ENCODE measurements around the gene MAEA. TPM values are rescaled to one million over a fixed set of nuclear protein-coding genes. Genes with fewer than 3 reads are reported as not detected.

MAEA gene
- total and polyA plus RNA-seq, 2 experiments from 2014 or later, result 49.8 to 99.0 TPM

DNA sequence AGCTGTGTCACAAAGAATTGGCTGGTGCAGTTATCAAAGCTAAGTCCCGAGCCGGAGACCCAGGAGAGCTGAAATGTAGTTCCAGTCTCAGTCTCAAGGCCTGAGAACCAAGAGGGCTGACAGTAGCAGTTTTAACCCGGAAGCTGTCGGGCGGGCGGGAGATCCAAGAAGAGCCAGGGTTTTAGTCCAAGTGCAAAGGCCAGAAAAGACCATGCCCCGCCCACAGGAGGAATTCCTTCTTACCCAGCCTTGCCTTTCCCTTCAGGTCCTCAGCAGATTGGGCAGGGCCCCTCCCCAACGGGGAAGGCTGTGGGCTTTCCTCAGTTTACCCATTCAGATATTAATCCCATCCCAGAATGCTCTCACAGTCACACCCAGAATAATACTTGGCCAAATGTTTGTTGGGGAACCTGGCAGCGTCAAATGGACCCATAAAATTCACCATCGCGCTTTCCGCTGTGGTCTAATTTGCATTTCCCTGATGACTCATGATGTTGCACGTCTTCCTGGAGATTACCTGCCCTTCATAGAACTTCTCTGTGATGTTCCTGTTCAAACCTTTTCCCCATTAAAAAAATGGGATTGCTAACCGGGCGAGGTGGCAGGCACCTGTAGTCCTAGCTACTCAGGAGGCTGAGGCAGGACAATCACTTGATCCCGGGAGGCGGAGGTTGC is 16.2 kb downstream of the MAEA start:
- peak overlapping the region; percentile 77 for H3K27ac Mint-ChIP-seq

DNA sequence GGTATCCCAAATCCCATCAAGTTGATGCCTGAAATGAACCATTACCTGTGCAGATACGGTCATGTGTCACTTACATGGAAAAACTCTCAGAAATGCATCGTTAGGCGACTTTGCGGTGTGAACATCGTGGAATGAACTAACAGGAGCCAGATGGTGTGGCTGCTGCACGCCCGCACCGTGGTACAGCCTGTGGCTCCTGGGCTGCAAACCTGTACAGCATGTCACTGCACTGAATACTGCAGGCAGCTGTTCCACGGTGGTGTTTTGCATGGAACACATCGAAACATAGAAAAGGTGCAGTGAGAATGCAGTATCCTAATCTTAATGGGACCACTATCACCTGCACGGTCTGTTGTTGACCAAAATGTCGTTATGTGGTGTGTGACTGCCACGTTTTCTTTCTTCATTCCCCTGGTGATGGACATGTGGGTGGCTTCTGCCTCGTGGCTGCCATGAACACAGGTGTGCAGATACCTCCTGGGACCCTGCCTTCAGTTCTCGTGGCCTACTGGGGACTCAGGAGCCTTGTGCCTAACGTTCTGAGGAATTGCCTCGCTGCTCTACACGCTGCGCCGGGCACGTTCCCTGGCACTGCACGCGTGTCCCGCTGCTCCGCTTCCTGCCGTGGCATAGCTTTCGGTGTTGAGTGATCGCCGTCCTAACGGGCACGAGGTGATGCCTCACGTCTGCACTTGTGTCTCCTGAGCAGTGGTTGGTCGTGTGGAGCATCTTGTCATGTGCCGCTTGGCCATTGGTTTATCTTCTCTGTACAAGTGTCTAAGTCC is 18.5 kb downstream of the MAEA start:
- Histone ChIP-seq H3K4me1 (ENCODE audit: insufficient read depth) (peaks cover 8% of the 10 kb centered on the region), H3K4me3 (no peak overlapping the region; the same call in 1 of the 2 replicates), H3K36me3 (ENCODE audit: insufficient read depth) (peaks cover 4% of the 10 kb centered on the region; the same call in 1 of the 2 replicates), H3K9me2 (ENCODE audit: insufficient read depth) (no peaks in the 10 kb centered on the region), H3K79me2 (replicated peaks; ENCODE audit: insufficient read depth) (peaks cover 91% of the 10 kb centered on the region), H3K4me2 (peak overlapping the region; percentile 66; the same call in 1 of the 2 replicates), H4K20me1 (replicated peaks; ENCODE audit: insufficient read depth) (peaks cover 28% of the 10 kb centered on the region; the same call in 1 of the 2 replicates), H3K27me3 (ENCODE audit: insufficient read depth) (no peaks in the 10 kb centered on the region), H3F3A (replicated peaks; ENCODE audit: low read depth) (peaks cover 3% of the 10 kb centered on the region; the same call in 1 of the 2 replicates), H3K27ac (ENCODE audit: low read depth) (peak overlapping the region; percentile 93), H2AFZ (no peak overlapping the region)
- Mint-ChIP-seq H3K27ac (peak overlapping the region; percentile 97), H3K36me3 (ENCODE audit: low read depth) (peaks cover 20% of the 10 kb centered on the region), H3K9me3 (0 out of 3 replicates have a peak, but pooled peaks cover 1% of the 10 kb centered on the region), H3K4me3 (peak overlapping the region; percentile 62; the same call in 1 of the 3 replicates), H3K4me1 (peaks cover 24% of the 10 kb centered on the region), H3K27me3 (ENCODE audit: insufficient read depth, low read depth, poor library complexity) (peaks cover 5% of the 10 kb centered on the region)
- no peak for TF ChIP-seq EZH2phosphoT487 (IDR thresholded peaks at IDR 0.05; ENCODE audit: unreplicated experiment)
- TF ChIP-seq, protein P1, sequence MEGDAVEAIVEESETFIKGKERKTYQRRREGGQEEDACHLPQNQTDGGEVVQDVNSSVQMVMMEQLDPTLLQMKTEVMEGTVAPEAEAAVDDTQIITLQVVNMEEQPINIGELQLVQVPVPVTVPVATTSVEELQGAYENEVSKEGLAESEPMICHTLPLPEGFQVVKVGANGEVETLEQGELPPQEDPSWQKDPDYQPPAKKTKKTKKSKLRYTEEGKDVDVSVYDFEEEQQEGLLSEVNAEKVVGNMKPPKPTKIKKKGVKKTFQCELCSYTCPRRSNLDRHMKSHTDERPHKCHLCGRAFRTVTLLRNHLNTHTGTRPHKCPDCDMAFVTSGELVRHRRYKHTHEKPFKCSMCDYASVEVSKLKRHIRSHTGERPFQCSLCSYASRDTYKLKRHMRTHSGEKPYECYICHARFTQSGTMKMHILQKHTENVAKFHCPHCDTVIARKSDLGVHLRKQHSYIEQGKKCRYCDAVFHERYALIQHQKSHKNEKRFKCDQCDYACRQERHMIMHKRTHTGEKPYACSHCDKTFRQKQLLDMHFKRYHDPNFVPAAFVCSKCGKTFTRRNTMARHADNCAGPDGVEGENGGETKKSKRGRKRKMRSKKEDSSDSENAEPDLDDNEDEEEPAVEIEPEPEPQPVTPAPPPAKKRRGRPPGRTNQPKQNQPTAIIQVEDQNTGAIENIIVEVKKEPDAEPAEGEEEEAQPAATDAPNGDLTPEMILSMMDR (conservative IDR thresholded peaks at IDR 0.05; ENCODE audit: low read depth in 2 of 2), result no peak
- TF ChIP-seq, protein P2, sequence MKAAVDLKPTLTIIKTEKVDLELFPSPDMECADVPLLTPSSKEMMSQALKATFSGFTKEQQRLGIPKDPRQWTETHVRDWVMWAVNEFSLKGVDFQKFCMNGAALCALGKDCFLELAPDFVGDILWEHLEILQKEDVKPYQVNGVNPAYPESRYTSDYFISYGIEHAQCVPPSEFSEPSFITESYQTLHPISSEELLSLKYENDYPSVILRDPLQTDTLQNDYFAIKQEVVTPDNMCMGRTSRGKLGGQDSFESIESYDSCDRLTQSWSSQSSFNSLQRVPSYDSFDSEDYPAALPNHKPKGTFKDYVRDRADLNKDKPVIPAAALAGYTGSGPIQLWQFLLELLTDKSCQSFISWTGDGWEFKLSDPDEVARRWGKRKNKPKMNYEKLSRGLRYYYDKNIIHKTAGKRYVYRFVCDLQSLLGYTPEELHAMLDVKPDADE (IDR thresholded peaks at IDR 0.05), result no peak
- TF ChIP-seq CREB1 (CRISPR knock-in tag; IDR thresholded peaks at IDR 0.05; ENCODE audit: low read depth), result no peak
- TF ChIP-seq POLR2AphosphoS5 (IDR thresholded peaks at IDR 0.05; ENCODE audit: low read depth), result no peak
- TF ChIP-seq EZH2 (IDR thresholded peaks at IDR 0.05; ENCODE audit: low read depth, unreplicated experiment), result no peak
- TF ChIP-seq NANOG (IDR thresholded peaks at IDR 0.05; ENCODE audit: borderline replicate concordance), result no peak
- TF ChIP-seq ZNF114 (CRISPR knock-in tag; IDR thresholded peaks at IDR 0.05), result no peak
- TF ChIP-seq JUNB (IDR thresholded peaks at IDR 0.05; ENCODE audit: unreplicated experiment), result no peak
- DNase-seq (ENCODE audit: low spot score) (no peak), ATAC-seq (no peak)

More for the DNA sequence above, 16.2 kb downstream of the MAEA start:
- Histone ChIP-seq H4K20me1 (replicated peaks; ENCODE audit: insufficient read depth) (peaks cover 40% of the 10 kb centered on the region; the same call in 1 of the 2 replicates), H3K4me1 (ENCODE audit: insufficient read depth) (peaks cover 8% of the 10 kb centered on the region), H3K27me3 (ENCODE audit: insufficient read depth) (no peaks in the 10 kb centered on the region), H3K27ac (ENCODE audit: low read depth) (0 out of 2 replicates have a peak overlapping the region, but pooled peaks have one; percentile 39), H2AFZ (no peak overlapping the region), H3K79me2 (replicated peaks; ENCODE audit: insufficient read depth) (peaks cover 93% of the 10 kb centered on the region), H3K4me3 (no peak overlapping the region), H3K4me2 (no peak overlapping the region), H3K36me3 (ENCODE audit: insufficient read depth) (no peaks in the 10 kb centered on the region), H3F3A (replicated peaks; ENCODE audit: low read depth) (peaks cover 3% of the 10 kb centered on the region; the same call in 1 of the 2 replicates), H3K9me2 (ENCODE audit: insufficient read depth) (no peaks in the 10 kb centered on the region)
- H3K4me3 Mint-ChIP-seq, result no peak overlapping the region; the same call in 2 of the 3 replicates
- peaks cover 7% of the 10 kb centered on the region for H3K27me3 Mint-ChIP-seq (ENCODE audit: insufficient read depth, low read depth, poor library complexity)
- ATAC-seq (no peak), DNase-seq (ENCODE audit: low spot score) (no peak)
- no peaks in the 10 kb centered on the region for H3K9me3 Mint-ChIP-seq
- H3K4me1 Mint-ChIP-seq, result peaks cover 24% of the 10 kb centered on the region
- TF ChIP-seq REST (IDR thresholded peaks at IDR 0.05; ENCODE audit: unreplicated experiment) (no peak), EZH2phosphoT487 (IDR thresholded peaks at IDR 0.05; ENCODE audit: unreplicated experiment) (no peak), CREB1 (CRISPR knock-in tag; IDR thresholded peaks at IDR 0.05; ENCODE audit: low read depth) (no peak), POLR2AphosphoS5 (IDR thresholded peaks at IDR 0.05; ENCODE audit: low read depth) (no peak), JUNB (IDR thresholded peaks at IDR 0.05; ENCODE audit: unreplicated experiment) (no peak), ZNF331 (CRISPR knock-in tag; IDR thresholded peaks at IDR 0.05; ENCODE audit: low read depth) (no peak)
- peaks cover 9% of the 10 kb centered on the region; the same call in 2 of the 3 replicates for H3K36me3 Mint-ChIP-seq (ENCODE audit: low read depth)
